GM18867 (cell line): ENCODE data around the gene LYPD6B.

Source experiments
- ATAC-seq: cut with Tn5 transposase; IDR thresholded peaks from one replicate; pipeline ENCODE4 v1.9.1; 2021; ENCODE audit warnings: mild to moderate bottlenecking, moderate library complexity; ENCODE audit not compliant: unreplicated experiment

Gene LYPD6B

GRCh38 chr2:149068996-149069888 is 30.7 kb downstream of the LYPD6B start:
- no peak for ATAC-seq

GRCh38 chr2:149070681-149071320 is 32.3 kb downstream of the LYPD6B start:
- ATAC-seq = no peak

- no peak for ATAC-seq
These were observed 36.6 kb downstream of the LYPD6B start for GRCh38 chr2:149075105-149075504.

- no peak for ATAC-seq
These were observed 37.4 kb downstream of the LYPD6B start for GRCh38 chr2:149075853-149076252.

DNA sequence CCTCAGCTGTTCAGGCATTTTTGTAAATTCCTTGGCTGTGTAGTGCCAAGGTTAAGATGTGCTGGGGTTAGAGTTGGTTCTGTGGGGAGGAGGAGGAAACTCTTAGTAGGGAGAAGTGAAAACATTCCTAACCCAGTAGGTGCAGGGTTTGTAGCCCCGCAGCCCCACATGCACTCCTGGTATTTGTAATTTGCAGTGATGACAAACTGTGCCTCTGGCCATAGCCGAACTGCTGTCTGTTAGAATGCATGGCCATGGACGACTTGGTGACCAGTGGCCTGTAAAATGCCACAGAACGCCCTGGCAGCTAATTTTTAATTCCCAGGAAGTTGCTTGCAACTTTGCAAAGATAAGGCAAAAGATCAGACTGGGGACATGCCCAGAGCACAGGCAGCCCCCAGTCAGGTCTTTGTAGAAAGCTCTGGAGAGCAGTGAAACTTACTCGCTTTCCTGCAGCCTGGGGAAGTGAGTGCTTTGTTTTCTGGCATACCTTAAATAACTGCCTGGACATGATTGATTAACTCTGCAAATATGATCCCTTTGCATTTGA is 38.4 kb downstream of the LYPD6B start:
- no peak for ATAC-seq

- no peak for ATAC-seq
These were observed 39.4 kb downstream of the LYPD6B start for GRCh38 chr2:149077861-149078260.

DNA sequence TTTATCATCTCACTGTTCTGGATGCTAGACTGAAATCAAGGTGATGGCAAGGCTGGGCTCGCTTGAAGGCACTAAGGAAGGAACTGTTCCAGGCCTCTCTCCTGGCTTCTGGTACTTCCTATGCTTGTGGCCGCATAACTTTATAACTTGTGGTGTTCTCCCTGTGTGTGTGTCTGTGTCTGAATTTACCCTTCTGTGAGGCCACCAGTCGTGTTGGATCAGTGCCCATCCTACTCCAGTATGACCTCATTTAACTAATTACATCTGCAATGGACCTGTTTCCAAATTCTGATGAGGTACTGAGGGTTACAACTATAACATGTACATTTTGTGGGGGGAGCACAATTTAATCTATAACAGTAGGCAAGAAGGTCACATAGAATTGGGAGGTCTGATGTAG is 41.6 kb downstream of the LYPD6B start:
- no peak for ATAC-seq

DNA sequence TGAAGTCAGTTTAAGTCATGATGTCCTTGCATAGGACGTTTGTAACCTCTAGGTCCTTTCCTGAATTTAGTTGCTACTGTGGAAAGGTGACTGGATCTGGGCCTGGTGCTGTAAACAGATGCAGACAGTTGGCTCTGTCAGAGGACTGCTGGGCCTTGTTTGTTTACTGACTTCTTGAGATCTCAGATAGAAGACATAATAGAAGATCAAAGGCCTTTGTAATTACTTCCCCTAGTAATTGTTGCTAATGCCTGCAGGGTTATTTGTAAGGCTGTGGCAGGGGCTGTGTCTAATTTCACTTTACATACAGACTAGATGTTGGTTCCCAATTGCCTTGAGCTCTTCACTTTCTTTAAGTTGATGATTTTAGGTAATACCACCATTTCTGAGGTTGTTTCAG is 42.5 kb downstream of the LYPD6B start:
- no peak for ATAC-seq

DNA sequence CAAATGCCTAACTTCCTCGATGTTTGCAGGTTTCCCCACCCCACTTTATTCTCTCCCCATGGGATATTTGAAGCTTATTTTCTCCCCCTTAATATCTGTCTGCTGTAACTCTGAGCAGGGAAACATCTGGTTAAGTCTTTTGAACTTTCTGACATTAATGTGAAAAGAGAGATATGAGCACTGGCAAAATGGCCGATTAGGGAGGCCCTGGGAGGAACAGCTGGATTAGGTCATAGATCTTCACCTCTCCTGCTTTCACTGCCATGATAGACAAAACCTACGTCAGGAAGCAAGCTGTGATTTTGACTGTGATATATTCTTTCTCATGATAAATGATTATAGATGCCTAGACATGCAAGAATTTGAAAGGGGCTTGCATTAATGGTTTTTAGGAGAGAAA is 43.6 kb downstream of the LYPD6B start:
- no peak for ATAC-seq

GRCh38 chr2:149082735-149083134 is 44.2 kb downstream of the LYPD6B start:
- ATAC-seq = no peak

- no peak for ATAC-seq
These were observed 46.7 kb downstream of the LYPD6B start for GRCh38 chr2:149084924-149085795.

DNA sequence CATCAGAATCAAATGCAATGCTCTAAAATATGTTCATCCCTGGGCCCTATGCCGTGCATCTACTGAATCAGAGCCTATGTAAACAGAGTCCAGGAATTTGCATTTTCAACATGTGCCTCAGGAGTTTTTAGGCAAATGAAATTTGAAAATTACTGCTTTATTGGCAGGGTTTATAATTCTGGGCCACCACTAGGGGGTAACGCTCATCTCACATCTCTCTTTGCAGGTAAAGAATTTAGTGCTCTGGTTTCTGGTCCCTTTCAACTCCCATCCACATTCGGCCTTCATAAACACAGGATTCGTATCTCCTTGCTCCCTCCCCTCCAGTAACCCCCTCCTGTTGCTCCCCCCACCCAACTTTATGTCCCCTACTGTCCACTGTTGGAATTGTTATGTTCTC is 49.3 kb downstream of the LYPD6B start:
- ATAC-seq = no peak

DNA sequence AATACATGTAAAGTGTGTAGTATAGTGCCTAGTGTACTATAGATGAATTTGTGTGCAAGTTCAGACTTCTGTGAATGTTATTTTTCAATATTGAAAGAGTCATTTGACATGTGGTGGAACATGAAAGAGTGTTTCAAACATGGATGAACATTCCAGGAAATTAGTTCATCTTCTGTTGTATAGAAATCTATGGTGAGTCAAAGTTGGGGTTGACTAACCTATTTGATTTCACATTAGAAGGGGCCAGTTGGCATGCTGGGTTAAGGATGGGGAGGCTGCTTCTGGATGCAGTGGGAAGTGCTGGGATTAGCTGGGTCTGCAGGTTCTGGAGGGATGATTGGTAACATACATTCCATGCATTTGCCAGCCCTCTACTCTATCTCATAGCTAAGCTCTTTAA is 50.6 kb downstream of the LYPD6B start:
- ATAC-seq = no peak

DNA sequence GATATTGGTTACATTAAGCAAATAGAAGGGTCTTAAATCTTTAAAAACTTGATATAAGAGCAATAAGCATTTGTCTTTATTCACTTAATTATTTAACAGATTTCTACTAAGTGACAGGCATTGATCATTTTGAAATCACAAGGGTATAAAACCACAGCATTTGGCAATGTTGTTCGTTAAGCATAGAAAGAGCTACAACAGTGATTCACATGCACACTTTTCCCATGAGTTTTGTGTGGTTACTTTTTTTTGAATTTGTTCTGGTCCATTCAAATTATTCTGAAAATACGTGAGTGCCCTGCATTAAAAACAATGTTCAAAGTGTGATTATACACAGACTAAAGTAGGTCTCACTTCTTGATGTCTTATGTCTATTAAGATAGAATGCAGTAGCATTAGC is 52.2 kb downstream of the LYPD6B start:
- ATAC-seq = no peak

DNA sequence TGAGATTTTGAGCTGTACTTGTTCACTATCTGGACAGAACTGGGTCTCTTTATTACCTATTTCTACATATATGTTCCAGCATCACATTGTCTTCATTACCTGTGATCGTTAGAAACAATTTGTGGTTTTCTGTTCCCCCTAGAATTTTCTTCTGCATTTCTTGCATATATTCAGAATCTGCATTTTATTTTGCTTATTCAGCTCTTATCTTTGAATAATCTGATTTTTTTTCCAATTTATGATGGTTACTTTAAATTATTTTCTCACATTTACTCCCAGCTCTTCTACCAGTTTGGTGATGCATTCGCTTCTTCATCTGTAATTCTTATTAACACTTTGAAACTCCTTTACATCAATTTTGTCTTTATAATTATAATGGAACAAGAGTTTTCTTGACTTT is 55.1 kb downstream of the LYPD6B start:
- no peak for ATAC-seq

- no peak for ATAC-seq
These were observed 55.9 kb downstream of the LYPD6B start for GRCh38 chr2:149094217-149095015.

DNA sequence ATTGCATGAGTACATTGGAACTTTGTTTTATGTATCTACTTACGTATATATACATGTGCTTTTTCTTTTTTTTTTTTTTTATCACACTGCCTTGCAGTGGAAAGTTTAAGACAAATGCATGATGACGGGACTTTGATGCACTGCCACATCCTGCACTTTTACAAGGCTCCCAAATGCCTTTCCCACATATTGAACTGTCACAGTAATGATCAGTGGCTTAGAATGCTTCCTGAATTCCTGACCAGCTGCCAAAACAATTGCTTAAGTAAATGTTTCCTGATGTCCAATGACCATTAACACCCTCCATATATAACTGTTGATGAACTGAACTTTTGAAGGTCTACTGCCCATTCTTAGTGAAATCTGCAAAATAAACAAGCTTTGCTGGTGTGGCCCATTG is 60.2 kb downstream of the LYPD6B start:
- ATAC-seq = no peak

GRCh38 chr2:149099298-149099697 is 60.8 kb downstream of the LYPD6B start:
- no peak for ATAC-seq

DNA sequence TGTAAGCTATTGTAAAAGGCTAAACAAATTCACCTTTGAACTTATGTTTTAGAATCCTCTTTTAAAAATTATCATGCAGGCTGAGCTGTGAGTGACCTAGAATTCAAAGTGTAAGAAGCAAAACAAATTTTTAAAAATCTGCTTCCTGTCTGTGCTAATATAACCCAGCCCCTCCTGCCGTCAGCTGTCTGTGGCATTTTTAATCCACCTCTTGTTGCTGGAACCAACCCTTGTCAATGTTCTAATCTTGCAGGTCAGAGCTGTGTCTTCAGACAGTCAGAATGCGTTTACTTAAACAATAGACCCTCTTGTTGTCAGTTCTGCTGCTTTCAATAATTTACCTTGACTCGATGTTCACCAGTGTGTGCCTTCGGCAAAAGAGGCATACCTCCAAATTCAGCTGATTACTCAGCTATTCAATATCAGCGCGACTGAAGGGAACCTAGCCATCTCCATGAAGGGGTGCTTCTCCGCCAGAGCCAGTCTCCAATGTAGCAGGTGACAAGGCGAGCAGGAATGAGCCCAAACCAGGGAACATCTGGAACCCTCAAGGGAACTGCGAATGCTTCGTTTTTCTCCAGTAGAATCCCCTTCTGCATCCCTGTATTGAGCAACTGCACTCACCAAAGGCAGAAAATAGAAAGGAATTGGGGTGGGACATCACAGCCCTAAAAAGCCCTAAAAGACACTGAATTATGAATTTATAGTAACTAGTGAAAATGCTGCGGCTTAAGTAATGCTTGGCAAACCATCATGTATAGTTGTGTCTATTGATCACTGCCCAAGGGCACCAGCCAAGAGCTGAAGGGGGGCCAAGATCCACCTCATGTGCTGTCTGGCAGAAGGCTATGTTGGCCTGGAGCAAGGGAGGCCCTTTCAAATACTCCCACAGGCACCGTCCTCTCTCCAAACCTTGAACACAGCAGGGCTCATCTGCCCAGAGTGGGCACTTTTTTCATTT is 62.5 kb downstream of the LYPD6B start:
- no peak for ATAC-seq
